Heart left ventricle (tissue), 16 donors: ENCODE results near the gene PDCD11. TPM values are rescaled to one million over a fixed set of nuclear protein-coding genes. Genes with fewer than 3 reads are reported as not detected.
A peak's percentile ranks its signal among the peaks of the same experiment; 100 is the strongest.

Experiments used
- ATAC-seq, 4 donors: fragments of 200-7000 bp; cut with Tn5 transposase; one replicate each; pipeline ENCODE4 v1.9.1; 2020 to 2022; ENCODE audit warnings: moderate library complexity in 4 of 4, mild to moderate bottlenecking in 3 of 4, moderate number of reproducible peaks in 1 of 4
- DNase-seq, 5 donors: peaks; one replicate each; pipeline ENCODE4 v3.0.0-alpha.2; 2020
- H3K27ac ChIP-seq, 12 donors: fragments of 200-600 bp; sonication (generic) in 4 of 12; one replicate each; pipeline versions ENCODE4 v1.5.0 to v1.8.0; 2016 to 2022; ENCODE audit warnings: mild to moderate bottlenecking in 2 of 12
- H3K27me3 ChIP-seq, 9 donors: fragments of 200-600 bp; sonication (generic) in 2 of 9; one replicate each; pipeline versions ENCODE4 v1.5.1 to v1.8.0; 2016 to 2022; ENCODE audit warnings: mild to moderate bottlenecking in 3 of 9
- H3K36me3 ChIP-seq, 9 donors: fragments of 200-600 bp; sonication (generic) in 2 of 9; one replicate each; pipeline versions ENCODE4 v1.5.0 to v1.8.0; 2018 to 2022; ENCODE audit warnings: mild to moderate bottlenecking in 2 of 9
- H3K4me1 ChIP-seq, 12 donors: fragments of 200-600 bp; sonication (generic) in 4 of 12; one replicate each; pipeline versions ENCODE4 v1.5.0 to v1.8.0; 2016 to 2022; ENCODE audit warnings: mild to moderate bottlenecking in 3 of 12
- H3K4me3 ChIP-seq, 12 donors: fragments of 200-600 bp; sonication (generic) in 4 of 12; one replicate each; pipeline versions ENCODE4 v1.5.0 to v1.8.0; 2017 to 2022; ENCODE audit warnings: mild to moderate bottlenecking in 9 of 12, moderate library complexity in 4 of 12
- H3K9me3 ChIP-seq, 12 donors: fragments of 200-600 bp; sonication (generic) in 4 of 12; one replicate each; pipeline versions ENCODE4 v1.5.0 to v1.8.0; 2016 to 2022; ENCODE audit warnings: mild to moderate bottlenecking in 1 of 12
- CTCF ChIP-seq, 12 donors: fragments of 200-600 bp; sonication (generic) in 4 of 12; IDR thresholded peaks; one replicate each; pipeline versions ENCODE4 v1.5.0 to v1.8.0; 2018 to 2022; ENCODE audit warnings: antibody characterized with exemption in 12 of 12, mild to moderate bottlenecking in 5 of 12
- POLR2A ChIP-seq, 2 donors: fragments of 450-650 bp; IDR thresholded peaks; one replicate each; pipeline ENCODE4 v1.6.1; 2017; ENCODE audit warnings: antibody characterized with exemption in 2 of 2, mild to moderate bottlenecking in 2 of 2, moderate library complexity in 2 of 2
- whole genome bisulfite sequencing, 4 donors: extraction: QIAGEN DNeasy Blood & Tissue Kit in 2 of 4; methylation state at CpG; one replicate each; pipeline versions ENCODE4 v1.1.5 to v1.1.7; 2013 to 2018; 5-methylcytosine and 5-hydroxymethylcytosine counted together
- intact Hi-C, 10 donors: fragments of 100-400 bp; cut with DNase I; formaldehyde crosslinking; loops; one replicate each; pipeline versions ENCODE4 v1.11.1 to v1.14.2; 2022
- polyA plus RNA-seq, 2 donors: library from polyadenylated mRNA; stranded (reverse); fragments of 200-250 nt; gene quantifications; one replicate each; pipeline ENCODE4 v1.2.3, GENCODE V29; 2013
- total RNA-seq, 9 donors: library from RNA; depleted of rRNA in 2 of 9; stranded (reverse); fragments of >200 nt in 2 of 9; fragmentation: NEBNext Ultra II Directional in 3 of 9; extraction: Animal tissue kit (Norgen Biotek cat#: 25700) in 3 of 9; gene quantifications; one replicate each; pipeline versions ENCODE4 v1.1.0 to v1.2.4, GENCODE V29; 2016 to 2023
- donor health status: ischemic (EF 13 %, LVEDD 7.1; RV severe dilation, severe dysfunction).
- donor health status: healthy with polysubstance abuse.
- donor health status: DM: no; HTN: yes; CAD: no.
- donor health status: DM: no; HTN: no; CAD: no.
- donor health status: ischemic (EF 25% LVEDD 6.9; RV normal size, moderate dysfunction).
- donor health status: ischemic (EF 25% LVEDD 5.7; RV mildly dilated, moderate dysfunction).
- donor health status: healthy.
- donor health status: DM: yes; HTN: yes; CAD: no.
- donor health status: ischemic (EF 35%, LVEDD 5.7; RV mildly dilated, moderate dysfunction).
- donor health status: nonischemic (EF 11% LVEDD 7.7; RV severe dilation, severe dysfunction).
- donor health status: DM: yes; HTN: yes; CAD: no.
- donor health status: PGD.
- donor health status: ischemic (EF 29% LVEDD 5.4; RV normal size, mild dysfunction).
- donor health status: nonischemic (EF 23%, LVEDD 6.1; RV moderate dilation, normal function).

PDCD11 gene
- total and polyA plus RNA-seq, 11 donors: 8.0 to 17.2 (median 12.1) TPM

- Histone ChIP-seq H3K36me3 (peaks cover 0 to 60% (median 53%) of the 10 kb centered on the region in 9 donors), H3K27ac (peak overlapping the region in 11 of 12 donors; percentile 47 to 98 (median 93)), H3K4me3 (peak overlapping the region in 9 of 12 donors; percentile 63 to 97 (median 79)), H3K27me3 (no peaks in the 10 kb centered on the region), H3K4me1 (peaks cover 10 to 76% (median 62%) of the 10 kb centered on the region in 12 donors), H3K9me3 (no peaks in the 10 kb centered on the region)
- 83 to 88% (median 87%) methylated on average over 30 to 34 of the region's 34 CpGs for WGBS, 4 donors
- no peak for TF ChIP-seq POLR2A (IDR thresholded peaks at IDR 0.05)
- no peak for TF ChIP-seq CTCF (IDR thresholded peaks at IDR 0.05)
- DNase-seq: no peak
- ATAC-seq: no peak
- intact Hi-C loops: no loop called here
Observed at GRCh38 chr10:103449208-103450144, 53.0 kb downstream of the PDCD11 start.

GRCh38 chr10:103450201-103450695, 53.8 kb downstream of the PDCD11 start:
- H3K9me3 ChIP-seq: no peaks in the 10 kb centered on the region
- DNase-seq: no peak
- peaks cover 10 to 69% (median 54%) of the 10 kb centered on the region in 12 donors for H3K4me1 ChIP-seq
- 78 to 85% (median 84%) methylated on average over 9 to 12 of the region's 12 CpGs for WGBS, 4 donors
- TF ChIP-seq CTCF (IDR thresholded peaks at IDR 0.05) (no peak), POLR2A (IDR thresholded peaks at IDR 0.05) (no peak)
- intact Hi-C loops: no loop called here
- peak overlapping the region; percentile 83 to 98 (median 93) for H3K27ac ChIP-seq
- no peaks in the 10 kb centered on the region for H3K27me3 ChIP-seq
- H3K4me3 ChIP-seq: peak overlapping the region in 11 of 12 donors; percentile 58 to 97 (median 78)
- no peak for ATAC-seq
- peaks cover 0 to 52% (median 46%) of the 10 kb centered on the region in 9 donors for H3K36me3 ChIP-seq

GRCh38 chr10:103451091-103451813, 54.8 kb downstream of the PDCD11 start:
- H3K27ac ChIP-seq: peak overlapping the region; percentile 83 to 98 (median 93)
- WGBS, 4 donors: 32 to 51% (median 43%) methylated on average over 10 to 14 of the region's 14 CpGs
- ATAC-seq (peak; percentile 56 to 74 (median 67)), DNase-seq (peak; percentile 74 to 88 (median 83))
- no peaks in the 10 kb centered on the region for H3K27me3 ChIP-seq
- peaks cover 10 to 60% (median 44%) of the 10 kb centered on the region in 12 donors for H3K4me1 ChIP-seq
- H3K36me3 ChIP-seq: peaks cover 0 to 42% (median 39%) of the 10 kb centered on the region in 9 donors
- intact Hi-C loops: no loop called here
- H3K4me3 ChIP-seq: peak overlapping the region; percentile 58 to 97 (median 76)
- no peak for TF ChIP-seq CTCF (IDR thresholded peaks at IDR 0.05)
- peak in 1 of 2 donors; percentile 39 for TF ChIP-seq POLR2A (IDR thresholded peaks at IDR 0.05)
- no peaks in the 10 kb centered on the region for H3K9me3 ChIP-seq
